ENCODE measurements around the gene CDK5R1. TPM values are rescaled to one million over a fixed set of nuclear protein-coding genes. Genes with fewer than 3 reads are reported as not detected.

The CDK5R1 gene
- 33.6 and 34.1 TPM in 2 replicates for total RNA-seq
- long read RNA-seq, full-length matches to known transcripts: 1 of 9 reads
- long read RNA-seq, partial matches to known transcripts: 0 of 9 reads
- long read RNA-seq, other reads (novel, unspliced or antisense): 8 of 9 reads

- peak within 1 kb of the TSS; percentile 88 for H3K27ac Mint-ChIP-seq (ENCODE audit: unreplicated experiment)
- peaks cover 69% of the 10 kb centered on the region for H3K4me1 Mint-ChIP-seq
- no peak for TF ChIP-seq CTCF (conservative IDR thresholded peaks at IDR 0.05)
- H3K36me3 Mint-ChIP-seq (ENCODE audit: low read depth): peaks cover 13% of the 10 kb centered on the region
- H3K27me3 Mint-ChIP-seq (ENCODE audit: low read depth): no peaks in the 10 kb centered on the region
- H3K9me3 Mint-ChIP-seq: no peaks in the 10 kb centered on the region
- peak; percentile 68 for DNase-seq (ENCODE audit: low read depth, low spot score)
- H3K4me3 Mint-ChIP-seq: peak within 1 kb of the TSS; percentile 89
These were observed at the start of gene CDK5R1 for GRCh38 chr17:32486701-32487472. TSS of gene CDK5R1 (plus strand) at chr17:32486993. CDS start at chr17:32487621, 628 bp downstream.

GRCh38 chr17:32440722-32441121 is 46.1 kb upstream of the CDK5R1 start:
- no peak for DNase-seq (ENCODE audit: low read depth, low spot score)
- H3K4me3 Mint-ChIP-seq: peak overlapping the region; percentile 21
- peaks cover 12% of the 10 kb centered on the region for H3K4me1 Mint-ChIP-seq
- no peaks in the 10 kb centered on the region for H3K36me3 Mint-ChIP-seq (ENCODE audit: low read depth)
- H3K9me3 Mint-ChIP-seq: peaks cover 6% of the 10 kb centered on the region
- peaks cover 18% of the 10 kb centered on the region for H3K27me3 Mint-ChIP-seq (ENCODE audit: low read depth)
- no peak overlapping the region for H3K27ac Mint-ChIP-seq (ENCODE audit: unreplicated experiment)
- TF ChIP-seq CTCF (conservative IDR thresholded peaks at IDR 0.05): no peak

- H3K9me3 Mint-ChIP-seq: no peaks in the 10 kb centered on the region
- TF ChIP-seq CTCF (conservative IDR thresholded peaks at IDR 0.05): no peak
- peaks cover 2% of the 10 kb centered on the region for H3K36me3 Mint-ChIP-seq (ENCODE audit: low read depth)
- H3K4me3 Mint-ChIP-seq: no peak overlapping the region
- no peak overlapping the region for H3K27ac Mint-ChIP-seq (ENCODE audit: unreplicated experiment)
- H3K4me1 Mint-ChIP-seq: peaks cover 24% of the 10 kb centered on the region
- DNase-seq (ENCODE audit: low read depth, low spot score): no peak
- H3K27me3 Mint-ChIP-seq (ENCODE audit: low read depth): peaks cover 18% of the 10 kb centered on the region
These were observed 44.9 kb upstream of the CDK5R1 start for GRCh38 chr17:32441886-32442285.

GRCh38 chr17:32443827-32444300 is 42.9 kb upstream of the CDK5R1 start:
- Mint-ChIP-seq H3K27ac (ENCODE audit: unreplicated experiment) (no peak overlapping the region), H3K36me3 (ENCODE audit: low read depth) (peaks cover 2% of the 10 kb centered on the region), H3K9me3 (no peaks in the 10 kb centered on the region), H3K4me3 (peak overlapping the region; percentile 92), H3K4me1 (peaks cover 27% of the 10 kb centered on the region), H3K27me3 (ENCODE audit: low read depth) (peaks cover 16% of the 10 kb centered on the region)
- TF ChIP-seq CTCF (conservative IDR thresholded peaks at IDR 0.05): no peak
- DNase-seq (ENCODE audit: low read depth, low spot score): no peak

- no peaks in the 10 kb centered on the region for H3K9me3 Mint-ChIP-seq
- peak; percentile 97 for TF ChIP-seq CTCF (conservative IDR thresholded peaks at IDR 0.05)
- peaks cover 2% of the 10 kb centered on the region for H3K36me3 Mint-ChIP-seq (ENCODE audit: low read depth)
- peaks cover 27% of the 10 kb centered on the region for H3K4me1 Mint-ChIP-seq
- H3K27ac Mint-ChIP-seq (ENCODE audit: unreplicated experiment): peak within 1 kb of the TSS; percentile 25
- peak; percentile 98 for DNase-seq (ENCODE audit: low read depth, low spot score)
- peak within 1 kb of the TSS; percentile 92 for H3K4me3 Mint-ChIP-seq
- peaks cover 16% of the 10 kb centered on the region for H3K27me3 Mint-ChIP-seq (ENCODE audit: low read depth)
These were observed 42.3 kb upstream of the CDK5R1 start, which contains the start of gene PSMD11 for GRCh38 chr17:32444301-32445073. TSS of gene PSMD11 (plus strand) at chr17:32444510. CDS start at chr17:32444524, 14 bp downstream.
